ENCODE results near the gene ABRACL.
A peak's percentile ranks its signal among the peaks of the same experiment; 100 is the strongest.

GRCh38 chr6:138988469-138988834, 40.1 kb upstream of the ABRACL start:
- TF ChIP-seq CTCF (IDR thresholded peaks at IDR 0.05) (peak; percentile 61), EZH2 (IDR thresholded peaks at IDR 0.05; ENCODE audit: borderline replicate concordance, insufficient read depth, low read depth, low read length, poor library complexity, severe bottlenecking) (no peak)
